ENCODE data around the gene SPDYE18.
"Not testable (repeated sequence)": the region's sequence is repeated elsewhere in the genome, so short reads cannot be mapped to it uniquely, and the experiment has no call there.

The SPDYE18 gene, protein sequence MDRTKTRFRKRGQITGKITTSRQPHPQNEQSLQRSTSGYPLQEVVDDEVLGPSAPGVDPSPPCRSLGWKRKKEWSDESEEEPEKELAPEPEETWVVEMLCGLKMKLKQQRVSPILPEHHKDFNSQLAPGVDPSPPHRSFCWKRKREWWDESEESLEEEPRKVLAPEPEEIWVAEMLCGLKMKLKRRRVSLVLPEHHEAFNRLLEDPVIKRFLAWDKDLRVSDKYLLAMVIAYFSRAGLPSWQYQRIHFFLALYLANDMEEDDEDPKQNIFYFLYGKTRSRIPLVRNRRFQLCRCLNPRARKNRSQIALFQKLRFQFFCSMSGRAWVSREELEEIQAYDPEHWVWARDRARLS

DNA sequence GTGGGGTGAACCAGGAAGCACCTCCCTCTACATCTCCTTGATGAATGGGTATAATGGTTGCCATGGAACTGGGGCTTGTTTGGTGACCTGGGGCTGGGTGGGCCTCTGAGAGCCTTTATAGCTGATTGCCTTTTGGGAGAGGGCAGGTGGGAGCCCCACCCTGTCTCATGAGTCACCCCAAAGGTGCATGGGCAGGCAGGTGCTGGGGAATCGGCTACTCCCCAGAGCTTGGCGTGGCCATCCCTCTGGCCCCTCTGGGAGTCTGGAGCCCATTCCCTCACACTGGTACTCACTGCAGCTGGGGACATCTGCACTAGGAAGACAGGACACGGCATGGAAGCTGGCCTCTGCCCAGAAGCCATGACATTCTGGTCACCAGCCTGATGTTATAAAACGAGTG is at the start of gene SPDYE18:
Gene SPDYE18, minus strand, starts transcription at position 2 of the 400 bp plus-strand sequence. CDS start 2,046 bp downstream, outside the sequence.
- not testable (repeated sequence) for DNase-seq

DNA sequence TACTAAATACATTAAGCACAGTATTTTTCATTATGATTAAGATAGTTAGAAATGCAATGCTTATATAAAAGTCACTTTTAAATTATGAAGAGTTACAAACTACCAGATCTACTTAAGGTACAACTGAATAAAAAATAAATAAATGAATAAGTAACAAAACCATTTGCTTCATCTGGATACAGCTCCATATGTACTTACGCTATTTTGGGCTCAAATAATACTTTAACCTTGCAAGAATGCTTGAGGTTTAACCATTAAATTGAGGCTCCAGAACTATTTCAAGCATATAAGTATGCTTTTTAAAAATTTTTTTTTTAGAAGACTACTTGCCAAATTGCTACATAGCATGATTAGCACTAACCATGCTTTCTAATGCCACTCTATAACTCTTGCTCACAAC is 46.0 kb upstream of the SPDYE18 start:
- not testable (repeated sequence) for DNase-seq

GRCh38 chr7:77107659-77108058 is 45.3 kb upstream of the SPDYE18 start:
- not testable (repeated sequence) for DNase-seq

GRCh38 chr7:77105904-77106303 is 43.5 kb upstream of the SPDYE18 start:
- DNase-seq = not testable (repeated sequence)

DNA sequence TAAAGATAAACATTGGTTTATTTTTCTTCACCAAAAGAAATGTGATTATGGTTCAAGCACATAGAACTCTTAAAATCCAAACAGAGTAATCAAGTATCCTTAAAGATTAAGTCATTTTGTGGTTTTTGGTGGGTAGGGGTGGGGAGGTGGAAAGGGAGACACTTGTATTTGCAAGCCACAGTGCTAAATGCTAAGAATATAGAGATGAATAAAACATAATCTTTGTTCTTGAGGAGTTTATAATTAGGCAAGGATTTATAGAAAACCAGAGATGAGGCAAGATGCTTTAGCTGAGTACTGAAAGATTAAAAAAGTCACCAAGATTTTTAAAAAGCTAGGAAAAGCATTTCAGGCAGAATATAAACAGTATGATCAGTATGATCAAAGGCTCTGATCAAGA is 40.3 kb upstream of the SPDYE18 start:
- DNase-seq = not testable (repeated sequence)

DNA sequence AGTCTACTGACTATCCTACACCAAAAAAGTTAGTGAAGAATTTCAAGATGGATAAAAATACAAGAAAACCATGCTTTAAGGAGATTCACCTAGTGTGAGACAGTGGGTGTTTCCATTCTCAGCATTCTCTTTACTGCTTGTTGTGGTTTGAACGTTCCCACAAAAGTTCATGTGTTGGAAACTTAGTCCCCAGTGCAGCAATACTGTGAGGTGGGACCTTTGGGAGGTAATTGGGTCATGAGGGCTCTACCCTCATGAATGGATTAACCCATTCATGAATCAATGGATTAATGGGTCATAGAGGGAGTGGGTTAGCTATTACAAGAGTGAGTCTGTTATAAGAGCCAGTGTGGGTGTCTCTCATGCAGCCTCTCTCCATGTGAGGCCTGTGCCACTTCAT is 38.8 kb upstream of the SPDYE18 start:
- DNase-seq = not testable (repeated sequence)

- not testable (repeated sequence) for DNase-seq
Observed at GRCh38 chr7:77100501-77100900, 38.1 kb upstream of the SPDYE18 start.

DNA sequence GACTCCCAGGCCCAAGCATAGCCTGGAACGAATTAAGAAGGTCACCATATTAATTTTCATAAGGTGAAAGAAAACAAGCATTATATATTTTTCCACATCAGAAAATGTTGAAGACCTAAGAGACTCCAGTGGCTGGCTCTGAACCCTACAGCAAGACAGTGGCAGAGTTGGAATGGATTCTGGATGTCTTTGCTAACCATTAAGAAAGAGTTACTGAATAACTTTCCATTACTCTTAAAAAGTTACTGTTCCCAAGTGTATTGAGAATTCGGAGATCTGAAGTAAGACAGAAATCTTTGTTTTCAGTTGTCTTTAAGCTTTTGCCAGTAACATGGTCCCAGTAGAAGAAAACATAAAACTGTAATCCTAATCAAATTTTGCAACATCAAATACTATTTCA is 29.9 kb upstream of the SPDYE18 start:
- not testable (repeated sequence) for DNase-seq

GRCh38 chr7:77082192-77082591 is 19.8 kb upstream of the SPDYE18 start:
- not testable (repeated sequence) for DNase-seq

GRCh38 chr7:77080236-77080635 is 17.9 kb upstream of the SPDYE18 start:
- DNase-seq = not testable (repeated sequence)

GRCh38 chr7:77079624-77080023 is 17.3 kb upstream of the SPDYE18 start:
- DNase-seq = not testable (repeated sequence)

DNA sequence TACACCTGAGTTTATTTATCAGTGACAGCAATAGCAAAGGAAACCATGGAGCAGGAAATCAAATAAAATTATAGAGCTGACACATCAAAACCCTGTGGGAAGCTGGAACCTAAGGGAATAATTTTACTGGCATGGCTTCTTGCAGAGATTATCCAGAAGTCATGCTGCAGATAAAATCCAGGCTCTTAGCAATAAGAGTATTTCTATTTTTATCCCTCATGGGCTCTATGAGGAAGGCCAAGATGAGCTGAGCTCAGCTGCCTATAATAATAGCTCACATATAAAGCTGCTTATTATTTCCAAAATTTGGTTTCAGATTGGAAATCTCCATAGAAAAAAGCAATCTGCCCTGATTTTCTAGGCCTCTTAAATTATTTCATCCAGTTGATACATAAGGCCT is 16.8 kb upstream of the SPDYE18 start:
- not testable (repeated sequence) for DNase-seq

- DNase-seq = not testable (repeated sequence)
Observed at GRCh38 chr7:77077060-77077459, 14.7 kb upstream of the SPDYE18 start.

- DNase-seq = not testable (repeated sequence)
Observed at GRCh38 chr7:77074786-77075396, 12.5 kb upstream of the SPDYE18 start.

GRCh38 chr7:77071108-77071507 is 8.8 kb upstream of the SPDYE18 start:
- DNase-seq = not testable (repeated sequence)

GRCh38 chr7:77065869-77066268 is 3.5 kb upstream of the SPDYE18 start:
- not testable (repeated sequence) for DNase-seq

- not testable (repeated sequence) for DNase-seq
Observed at GRCh38 chr7:77063732-77064131, 1.4 kb upstream of the SPDYE18 start.

DNA sequence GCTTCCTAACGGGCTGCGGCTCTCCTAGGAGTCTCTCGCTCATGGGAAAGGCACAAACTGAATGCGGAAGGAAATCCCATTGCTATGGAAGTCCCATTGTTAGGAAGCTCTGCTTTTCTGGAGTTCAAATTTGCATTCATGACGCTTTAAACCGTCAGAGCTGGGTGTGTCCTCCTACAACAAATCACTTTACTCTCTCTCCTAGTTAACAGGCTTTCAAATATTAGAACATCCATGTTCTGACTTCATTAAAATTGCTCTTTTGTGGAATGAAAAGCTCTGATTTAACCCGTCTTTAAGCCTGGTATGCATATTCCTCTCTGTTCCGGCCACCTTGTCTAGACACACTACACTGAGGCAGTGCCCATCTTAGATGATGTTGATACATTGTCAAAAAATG is 30.1 kb downstream of the SPDYE18 start, which contains the start of gene SPDYE17:
Gene SPDYE17, minus strand, starts transcription at position 101 of the 400 bp plus-strand sequence. CDS start 1,791 bp downstream, outside the sequence.
- DNase-seq = not testable (repeated sequence)

- DNase-seq = not testable (repeated sequence)
Observed at GRCh38 chr7:77026349-77026748, 36.0 kb downstream of the SPDYE18 start.

DNA sequence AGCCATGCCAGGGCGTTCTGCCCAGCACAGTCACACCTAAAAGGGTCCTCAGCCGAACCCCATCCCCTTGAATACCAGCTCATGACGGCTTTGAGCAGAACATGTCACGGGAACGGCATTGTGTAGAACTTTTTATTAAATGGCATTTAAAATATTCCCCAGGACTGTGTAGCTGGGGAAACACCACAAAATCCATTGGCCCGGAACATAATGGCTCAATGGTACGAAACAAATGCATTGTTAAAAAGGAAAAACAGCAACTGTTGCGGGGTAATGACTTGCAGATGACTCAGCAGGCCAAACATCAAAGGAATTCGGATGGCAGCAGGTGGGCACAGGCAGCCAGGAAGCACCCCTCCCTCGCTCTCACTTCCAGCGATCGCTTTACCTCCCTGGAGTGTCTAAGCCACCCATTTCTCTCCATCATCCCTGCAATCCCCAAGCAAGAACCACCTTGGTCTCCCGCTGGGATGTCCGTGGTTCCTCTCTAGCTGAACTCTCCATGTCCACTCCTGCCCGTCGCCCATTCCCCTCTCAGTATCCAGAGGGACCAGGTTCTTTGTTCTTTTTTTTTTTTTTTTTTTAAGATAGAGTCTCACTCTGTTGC is 52.2 kb downstream of the SPDYE18 start:
- not testable (repeated sequence) for DNase-seq

DNA sequence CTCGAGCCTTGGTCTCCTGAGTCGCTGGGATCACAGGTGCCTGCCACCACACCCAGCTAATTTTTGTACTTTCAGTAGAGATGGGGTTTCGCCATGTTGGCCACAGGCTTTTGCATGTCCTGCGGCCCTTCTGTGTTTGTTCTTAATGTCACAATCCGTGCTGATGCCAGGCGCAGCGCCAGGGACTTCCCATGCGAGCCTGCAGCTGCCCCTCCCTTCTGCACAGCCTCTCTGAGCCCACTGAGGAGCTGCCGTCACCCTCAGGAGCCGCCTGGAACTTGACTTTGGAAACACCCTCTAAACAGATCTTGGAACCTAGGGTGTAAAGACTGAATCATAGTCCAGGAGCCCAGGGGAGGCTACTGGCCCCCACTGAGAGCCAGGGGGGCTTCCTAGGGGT is 54.4 kb downstream of the SPDYE18 start:
- DNase-seq = not testable (repeated sequence)

- DNase-seq = not testable (repeated sequence)
Observed at GRCh38 chr7:77006127-77007110, 55.9 kb downstream of the SPDYE18 start.
